HUDEP-2 (cell line): ENCODE measurements around the gene PIP5K1C.
A peak's percentile ranks its signal among the peaks of the same experiment; 100 is the strongest.

Experiments
- DNase-seq, 76 experiments: peaks; one replicate each; lab custom pipeline; 2025; ENCODE audit not compliant: unreplicated experiment in 76 of 76; lab: John Stamatoyannopoulos, UW

The PIP5K1C gene

GRCh38 chr19:3695986-3696659 lies 4.1 kb downstream of the PIP5K1C start:
- no peak for DNase-seq

- no peak for DNase-seq
Observed at GRCh38 chr19:3695124-3695733, 5.0 kb downstream of the PIP5K1C start.

GRCh38 chr19:3694361-3695123 lies 5.7 kb downstream of the PIP5K1C start:
- no peak for DNase-seq

GRCh38 chr19:3693025-3693925 lies 7.0 kb downstream of the PIP5K1C start:
- no peak for DNase-seq

- DNase-seq, result peak in 28 of 76 experiments; percentile 9 to 48 (median 23)
Observed at GRCh38 chr19:3692141-3693024, 7.9 kb downstream of the PIP5K1C start.

GRCh38 chr19:3691726-3692125 lies 8.5 kb downstream of the PIP5K1C start:
- no peak for DNase-seq

GRCh38 chr19:3691372-3691716 lies 8.9 kb downstream of the PIP5K1C start:
- no peak for DNase-seq

- DNase-seq, result no peak
Observed at GRCh38 chr19:3690551-3691371, 9.5 kb downstream of the PIP5K1C start.

GRCh38 chr19:3687774-3688706 lies 12.2 kb downstream of the PIP5K1C start:
- DNase-seq, result no peak

GRCh38 chr19:3687393-3687773 lies 12.9 kb downstream of the PIP5K1C start:
- no peak for DNase-seq

GRCh38 chr19:3684817-3685410 lies 15.4 kb downstream of the PIP5K1C start:
- DNase-seq, result no peak

GRCh38 chr19:3684054-3684816 lies 16.0 kb downstream of the PIP5K1C start:
- no peak for DNase-seq

GRCh38 chr19:3683405-3684053 lies 16.7 kb downstream of the PIP5K1C start:
- DNase-seq, result no peak

GRCh38 chr19:3682741-3683404 lies 17.4 kb downstream of the PIP5K1C start:
- no peak for DNase-seq

GRCh38 chr19:3682286-3682685 lies 18.0 kb downstream of the PIP5K1C start:
- no peak for DNase-seq

GRCh38 chr19:3680939-3681338 lies 19.3 kb downstream of the PIP5K1C start:
- no peak for DNase-seq
